ENCODE measurements around the gene MAPT. TPM values are rescaled to one million over a fixed set of nuclear protein-coding genes. Genes with fewer than 3 reads are reported as not detected.

MAPT gene
- total RNA-seq = 0.06 and 0.07 TPM in 2 replicates

GRCh38 chr17:45894022-45894784, at the start of gene MAPT:
MAPT (plus strand) TSS chr17:45894554; CDS start chr17:45962338, 67,784 bp downstream.
- DNase-seq (ENCODE audit: low read depth) = peak; percentile 35
- peak within 1 kb of the TSS; percentile 65 for H3K4me3 ChIP-seq (ENCODE audit: low read depth, low read length)
- TF ChIP-seq, protein P1, sequence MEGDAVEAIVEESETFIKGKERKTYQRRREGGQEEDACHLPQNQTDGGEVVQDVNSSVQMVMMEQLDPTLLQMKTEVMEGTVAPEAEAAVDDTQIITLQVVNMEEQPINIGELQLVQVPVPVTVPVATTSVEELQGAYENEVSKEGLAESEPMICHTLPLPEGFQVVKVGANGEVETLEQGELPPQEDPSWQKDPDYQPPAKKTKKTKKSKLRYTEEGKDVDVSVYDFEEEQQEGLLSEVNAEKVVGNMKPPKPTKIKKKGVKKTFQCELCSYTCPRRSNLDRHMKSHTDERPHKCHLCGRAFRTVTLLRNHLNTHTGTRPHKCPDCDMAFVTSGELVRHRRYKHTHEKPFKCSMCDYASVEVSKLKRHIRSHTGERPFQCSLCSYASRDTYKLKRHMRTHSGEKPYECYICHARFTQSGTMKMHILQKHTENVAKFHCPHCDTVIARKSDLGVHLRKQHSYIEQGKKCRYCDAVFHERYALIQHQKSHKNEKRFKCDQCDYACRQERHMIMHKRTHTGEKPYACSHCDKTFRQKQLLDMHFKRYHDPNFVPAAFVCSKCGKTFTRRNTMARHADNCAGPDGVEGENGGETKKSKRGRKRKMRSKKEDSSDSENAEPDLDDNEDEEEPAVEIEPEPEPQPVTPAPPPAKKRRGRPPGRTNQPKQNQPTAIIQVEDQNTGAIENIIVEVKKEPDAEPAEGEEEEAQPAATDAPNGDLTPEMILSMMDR (conservative IDR thresholded peaks at IDR 0.05; ENCODE audit: low read depth, low read length) = peak; percentile 71

DNA sequence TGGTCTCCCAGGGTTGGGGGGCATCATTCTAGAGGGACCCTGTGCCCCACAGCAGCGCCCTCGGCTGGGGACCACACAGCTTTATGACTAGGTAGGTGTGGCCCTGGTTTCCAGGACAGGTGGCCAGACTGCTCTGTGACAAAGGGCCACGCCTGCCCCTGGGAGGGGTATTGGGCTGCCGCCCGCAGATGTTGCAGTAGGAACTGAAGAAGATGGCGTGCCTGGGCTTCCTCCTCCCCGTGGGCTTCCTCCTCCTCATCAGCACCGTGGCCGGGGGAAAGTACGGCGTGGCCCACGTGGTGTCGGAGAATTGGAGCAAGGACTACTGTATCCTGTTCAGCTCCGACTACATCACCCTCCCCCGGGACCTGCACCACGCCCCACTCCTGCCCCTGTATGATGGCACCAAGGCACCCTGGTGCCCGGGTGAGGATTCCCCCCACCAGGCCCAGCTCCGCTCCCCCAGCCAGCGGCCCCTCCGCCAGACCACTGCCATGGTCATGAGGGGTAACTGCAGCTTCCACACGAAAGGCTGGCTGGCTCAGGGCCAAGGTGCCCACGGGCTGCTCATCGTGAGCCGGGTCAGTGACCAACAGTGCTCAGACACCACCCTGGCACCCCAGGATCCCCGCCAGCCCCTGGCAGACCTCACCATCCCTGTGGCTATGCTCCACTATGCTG, 49.5 kb upstream of the MAPT start, which contains the start of gene SPPL2C:
Gene SPPL2C, plus strand, starts transcription at position 187 of the 681 bp plus-strand sequence. Its CDS starts 26 bp downstream, at position 213.
- TF ChIP-seq, protein P1 (conservative IDR thresholded peaks at IDR 0.05; ENCODE audit: low read depth, low read length) = no peak
- DNase-seq (ENCODE audit: low read depth) = no peak
- no peak within 1 kb of the TSS for H3K4me3 ChIP-seq (ENCODE audit: low read depth, low read length)

DNA sequence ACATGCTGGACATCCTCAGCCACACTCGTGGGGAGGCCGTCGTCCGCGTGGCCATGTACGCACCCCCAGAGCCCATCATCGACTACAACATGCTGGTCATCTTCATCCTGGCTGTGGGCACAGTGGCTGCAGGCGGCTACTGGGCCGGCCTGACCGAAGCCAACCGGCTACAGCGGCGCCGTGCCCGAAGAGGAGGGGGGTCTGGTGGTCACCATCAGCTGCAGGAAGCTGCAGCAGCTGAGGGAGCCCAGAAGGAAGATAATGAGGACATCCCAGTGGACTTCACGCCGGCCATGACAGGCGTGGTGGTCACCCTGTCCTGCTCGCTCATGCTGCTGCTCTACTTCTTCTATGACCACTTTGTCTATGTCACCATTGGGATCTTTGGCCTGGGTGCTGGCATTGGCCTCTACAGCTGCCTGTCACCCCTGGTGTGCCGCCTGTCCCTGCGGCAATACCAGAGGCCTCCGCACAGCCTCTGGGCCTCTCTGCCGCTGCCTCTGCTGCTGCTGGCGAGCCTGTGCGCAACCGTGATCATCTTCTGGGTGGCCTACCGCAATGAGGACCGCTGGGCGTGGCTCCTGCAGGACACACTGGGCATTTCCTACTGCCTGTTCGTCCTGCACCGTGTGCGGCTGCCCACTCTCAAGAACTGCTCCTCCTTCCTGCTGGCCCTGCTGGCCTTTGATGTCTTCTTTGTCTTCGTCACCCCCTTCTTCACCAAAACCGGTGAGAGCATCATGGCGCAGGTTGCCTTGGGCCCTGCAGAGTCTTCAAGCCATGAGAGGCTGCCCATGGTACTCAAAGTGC, 48.8 kb upstream of the MAPT start:
- no peak for DNase-seq (ENCODE audit: low read depth)
- TF ChIP-seq, protein P1 (conservative IDR thresholded peaks at IDR 0.05; ENCODE audit: low read depth, low read length) = no peak
- H3K4me3 ChIP-seq (ENCODE audit: low read depth, low read length) = no peak overlapping the region

DNA sequence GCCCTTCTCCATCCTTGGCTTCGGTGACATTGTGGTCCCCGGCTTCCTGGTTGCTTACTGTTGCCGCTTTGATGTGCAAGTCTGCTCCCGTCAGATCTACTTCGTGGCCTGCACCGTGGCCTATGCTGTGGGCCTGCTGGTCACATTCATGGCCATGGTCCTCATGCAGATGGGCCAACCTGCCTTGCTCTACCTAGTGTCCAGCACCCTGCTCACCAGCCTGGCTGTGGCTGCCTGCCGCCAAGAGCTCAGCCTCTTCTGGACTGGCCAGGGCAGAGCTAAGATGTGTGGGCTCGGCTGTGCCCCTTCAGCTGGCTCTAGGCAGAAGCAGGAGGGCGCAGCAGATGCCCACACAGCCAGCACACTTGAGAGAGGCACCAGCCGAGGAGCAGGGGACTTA, 48.1 kb upstream of the MAPT start:
- H3K4me3 ChIP-seq (ENCODE audit: low read depth, low read length) = no peak overlapping the region
- TF ChIP-seq, protein P1 (conservative IDR thresholded peaks at IDR 0.05; ENCODE audit: low read depth, low read length) = no peak
- no peak for DNase-seq (ENCODE audit: low read depth)

DNA sequence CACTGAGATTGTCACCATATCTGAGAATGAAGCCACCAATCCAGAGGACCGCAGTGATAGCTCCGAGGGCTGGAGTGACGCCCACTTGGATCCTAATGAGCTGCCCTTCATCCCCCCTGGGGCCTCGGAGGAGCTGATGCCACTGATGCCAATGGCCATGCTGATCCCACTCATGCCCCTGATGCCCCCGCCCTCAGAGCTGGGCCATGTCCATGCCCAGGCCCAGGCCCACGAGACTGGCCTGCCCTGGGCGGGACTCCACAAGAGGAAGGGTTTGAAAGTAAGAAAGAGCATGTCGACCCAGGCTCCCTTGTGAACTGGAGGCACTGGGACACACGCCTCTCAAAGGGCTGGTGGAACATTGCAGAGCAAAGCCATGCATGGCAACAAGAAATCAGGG, 47.7 kb upstream of the MAPT start:
- no peak overlapping the region for H3K4me3 ChIP-seq (ENCODE audit: low read depth, low read length)
- TF ChIP-seq, protein P1 (conservative IDR thresholded peaks at IDR 0.05; ENCODE audit: low read depth, low read length) = no peak
- no peak for DNase-seq (ENCODE audit: low read depth)

GRCh38 chr17:45847101-45847500, 47.3 kb upstream of the MAPT start:
- no peak overlapping the region for H3K4me3 ChIP-seq (ENCODE audit: low read depth, low read length)
- TF ChIP-seq, protein P1 (conservative IDR thresholded peaks at IDR 0.05; ENCODE audit: low read depth, low read length) = no peak
- DNase-seq (ENCODE audit: low read depth) = no peak

Data from epithelial cell of proximal tubule (primary cell).